NT2/D1 (cell line): ENCODE results near the gene ARHGAP22.

Experiments
- DNase-seq: peaks from one replicate; pipeline ENCODE4 v3.0.0-alpha.2; 2011; ENCODE audit warnings: low read depth, low spot score
- H3K27me3 ChIP-seq: 2 replicates; pipeline ENCODE4 v1.6.0; 2011; ENCODE audit warnings: mild to moderate bottlenecking; ENCODE audit not compliant: insufficient read length, insufficient read depth
- H3K36me3 ChIP-seq: 2 replicates; pipeline ENCODE4 v1.6.1; 2011; ENCODE audit warnings: mild to moderate bottlenecking, low read length, mixed read lengths; ENCODE audit not compliant: insufficient read depth, insufficient read length
- H3K4me1 ChIP-seq: 2 replicates; pipeline ENCODE4 v1.5.1; 2011; ENCODE audit not compliant: insufficient read depth, insufficient read length
- H3K4me3 ChIP-seq: 2 replicates; pipeline ENCODE4 v1.5.1; 2011; ENCODE audit warnings: low read depth; ENCODE audit not compliant: insufficient read length
- H3K9ac ChIP-seq: 2 replicates; pipeline ENCODE4 v1.6.0; 2011; ENCODE audit warnings: low read depth; ENCODE audit not compliant: insufficient read length
- H3K9me3 ChIP-seq: 2 replicates; pipeline ENCODE4 v1.5.1; 2011; ENCODE audit warnings: mild to moderate bottlenecking, low read length; ENCODE audit not compliant: insufficient read depth
- SUZ12 ChIP-seq: IDR thresholded peaks from 2 replicates; pipeline ENCODE4 v1.6.1; 2011; ENCODE audit not compliant: insufficient read length, insufficient read depth; ENCODE audit errors: extremely low read depth
- YY1 ChIP-seq: IDR thresholded peaks from 2 replicates; pipeline ENCODE4 v1.6.1; 2011; ENCODE audit not compliant: insufficient read length, insufficient read depth
- ZNF274 ChIP-seq: IDR thresholded peaks from 2 replicates; pipeline ENCODE4 v1.6.1; 2011; ENCODE audit warnings: mild to moderate bottlenecking, low read depth, low read length

ARHGAP22 gene

GRCh38 chr10:48406204-48406603, 198.7 kb downstream of the ARHGAP22 start:
- Histone ChIP-seq H3K36me3 (peaks cover 7% of the 10 kb centered on the region), H3K27me3 (no peaks in the 10 kb centered on the region), H3K9ac (no peak overlapping the region), H3K9me3 (no peaks in the 10 kb centered on the region), H3K4me3 (no peak overlapping the region), H3K4me1 (no peaks in the 10 kb centered on the region)
- TF ChIP-seq YY1 (no peak), ZNF274 (no peak), SUZ12 (no peak)
- no peak for DNase-seq

GRCh38 chr10:48404646-48405045, 200.2 kb downstream of the ARHGAP22 start:
- no peak for DNase-seq
- no peak overlapping the region for H3K9ac ChIP-seq
- no peaks in the 10 kb centered on the region for H3K9me3 ChIP-seq
- H3K27me3 ChIP-seq: no peaks in the 10 kb centered on the region
- H3K4me3 ChIP-seq: no peak overlapping the region
- peaks cover 3% of the 10 kb centered on the region for H3K36me3 ChIP-seq
- H3K4me1 ChIP-seq: no peaks in the 10 kb centered on the region
- TF ChIP-seq SUZ12: no peak
- TF ChIP-seq YY1: no peak
- TF ChIP-seq ZNF274: no peak

- Histone ChIP-seq H3K27me3 (no peaks in the 10 kb centered on the region), H3K9ac (no peak overlapping the region), H3K4me1 (no peaks in the 10 kb centered on the region), H3K4me3 (no peak overlapping the region), H3K36me3 (no peaks in the 10 kb centered on the region), H3K9me3 (no peaks in the 10 kb centered on the region)
- no peak for TF ChIP-seq SUZ12
- no peak for TF ChIP-seq ZNF274
- DNase-seq: no peak
These were observed 204.0 kb downstream of the ARHGAP22 start for GRCh38 chr10:48400850-48401220.

- Histone ChIP-seq H3K9ac (no peak overlapping the region), H3K4me1 (no peaks in the 10 kb centered on the region), H3K36me3 (no peaks in the 10 kb centered on the region), H3K9me3 (no peaks in the 10 kb centered on the region), H3K4me3 (no peak overlapping the region), H3K27me3 (no peaks in the 10 kb centered on the region)
- no peak for TF ChIP-seq ZNF274
- TF ChIP-seq SUZ12: no peak
- no peak for TF ChIP-seq YY1
- DNase-seq: no peak
These were observed 204.6 kb downstream of the ARHGAP22 start for GRCh38 chr10:48400129-48400849.

- TF ChIP-seq YY1: no peak
- no peaks in the 10 kb centered on the region for H3K27me3 ChIP-seq
- no peak for DNase-seq
- H3K36me3 ChIP-seq: no peaks in the 10 kb centered on the region
- H3K9ac ChIP-seq: no peak overlapping the region
- no peak overlapping the region for H3K4me3 ChIP-seq
- H3K9me3 ChIP-seq: no peaks in the 10 kb centered on the region
- no peaks in the 10 kb centered on the region for H3K4me1 ChIP-seq
These were observed 205.3 kb downstream of the ARHGAP22 start for GRCh38 chr10:48399551-48399950.

GRCh38 chr10:48399056-48399541, 205.8 kb downstream of the ARHGAP22 start:
- Histone ChIP-seq H3K4me3 (no peak overlapping the region), H3K27me3 (no peaks in the 10 kb centered on the region), H3K36me3 (no peaks in the 10 kb centered on the region), H3K9ac (no peak overlapping the region), H3K9me3 (no peaks in the 10 kb centered on the region), H3K4me1 (no peaks in the 10 kb centered on the region)
- no peak for DNase-seq
- no peak for TF ChIP-seq ZNF274
- TF ChIP-seq YY1: no peak
- no peak for TF ChIP-seq SUZ12

- Histone ChIP-seq H3K9me3 (no peaks in the 10 kb centered on the region), H3K27me3 (no peaks in the 10 kb centered on the region), H3K4me1 (no peaks in the 10 kb centered on the region), H3K9ac (no peak overlapping the region), H3K36me3 (no peaks in the 10 kb centered on the region), H3K4me3 (no peak overlapping the region)
- TF ChIP-seq YY1: no peak
- TF ChIP-seq ZNF274: no peak
- no peak for TF ChIP-seq SUZ12
- no peak for DNase-seq
These were observed 206.6 kb downstream of the ARHGAP22 start for GRCh38 chr10:48398261-48398660.
